GM18508 (cell line): ENCODE measurements around the gene TXNRD2.

Experiments
- ATAC-seq: cut with Tn5 transposase; IDR thresholded peaks from one replicate; pipeline ENCODE4 v1.9.1; 2021; ENCODE audit warnings: moderate number of reproducible peaks; ENCODE audit not compliant: insufficient read depth, unreplicated experiment

Gene TXNRD2

DNA sequence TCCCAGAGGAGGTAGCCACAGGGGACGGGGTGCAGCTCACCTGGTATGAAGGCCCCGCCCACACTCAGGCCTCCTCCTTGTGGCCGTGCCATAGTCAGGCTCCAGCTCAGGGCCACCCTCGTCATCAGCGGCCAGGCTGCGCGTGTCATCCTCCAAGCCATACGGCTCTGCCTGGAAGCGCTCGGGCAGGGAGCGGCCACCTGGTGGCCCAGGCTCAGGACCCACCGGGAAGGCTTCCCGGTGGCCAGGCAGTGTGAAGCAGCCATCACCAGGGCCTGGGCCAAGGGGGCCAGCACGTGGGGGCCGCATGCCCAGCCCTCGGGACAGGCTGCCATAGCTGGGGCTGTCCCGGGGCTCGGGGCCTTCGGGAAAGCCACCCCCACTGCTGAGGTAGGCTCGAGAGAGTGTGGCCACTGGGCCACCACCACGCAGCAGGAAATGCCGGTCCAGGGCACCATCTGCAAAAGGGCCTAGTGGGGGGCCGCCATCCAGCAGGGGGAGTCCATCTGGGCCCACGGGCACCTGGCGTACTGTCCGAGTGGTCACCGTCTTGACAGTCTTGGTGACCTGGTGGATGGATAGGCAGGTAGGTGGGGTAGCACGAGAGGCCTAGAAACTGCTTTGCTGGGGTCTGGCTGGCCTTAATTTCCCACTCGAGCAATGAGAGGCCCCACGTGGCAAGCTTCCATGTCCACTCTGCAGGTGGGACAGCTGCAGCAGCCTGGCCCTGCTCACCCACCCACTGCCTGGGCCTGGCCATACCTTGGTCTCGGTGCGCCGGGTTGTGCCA, 39.7 kb upstream of the TXNRD2 start:
- no peak for ATAC-seq

DNA sequence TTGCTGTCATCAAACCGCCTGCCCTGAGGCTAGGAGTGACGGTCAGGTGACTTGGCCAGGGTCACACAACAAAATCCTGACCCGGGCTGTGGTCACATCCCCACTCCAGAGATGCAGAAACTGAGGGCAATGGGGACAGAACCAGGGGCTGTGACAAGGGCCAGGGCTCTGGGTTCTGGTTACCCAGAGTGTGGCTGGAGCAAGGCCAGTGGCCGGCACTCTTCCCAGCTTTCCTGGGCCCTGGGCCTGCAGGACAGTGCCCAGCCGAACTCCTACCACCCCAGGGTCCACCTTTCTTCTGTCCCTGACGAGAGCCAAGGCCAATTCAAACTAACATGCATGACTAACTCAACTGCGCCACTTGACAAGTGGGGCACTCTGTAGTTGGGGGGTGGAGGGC, 39.1 kb upstream of the TXNRD2 start:
- no peak for ATAC-seq

DNA sequence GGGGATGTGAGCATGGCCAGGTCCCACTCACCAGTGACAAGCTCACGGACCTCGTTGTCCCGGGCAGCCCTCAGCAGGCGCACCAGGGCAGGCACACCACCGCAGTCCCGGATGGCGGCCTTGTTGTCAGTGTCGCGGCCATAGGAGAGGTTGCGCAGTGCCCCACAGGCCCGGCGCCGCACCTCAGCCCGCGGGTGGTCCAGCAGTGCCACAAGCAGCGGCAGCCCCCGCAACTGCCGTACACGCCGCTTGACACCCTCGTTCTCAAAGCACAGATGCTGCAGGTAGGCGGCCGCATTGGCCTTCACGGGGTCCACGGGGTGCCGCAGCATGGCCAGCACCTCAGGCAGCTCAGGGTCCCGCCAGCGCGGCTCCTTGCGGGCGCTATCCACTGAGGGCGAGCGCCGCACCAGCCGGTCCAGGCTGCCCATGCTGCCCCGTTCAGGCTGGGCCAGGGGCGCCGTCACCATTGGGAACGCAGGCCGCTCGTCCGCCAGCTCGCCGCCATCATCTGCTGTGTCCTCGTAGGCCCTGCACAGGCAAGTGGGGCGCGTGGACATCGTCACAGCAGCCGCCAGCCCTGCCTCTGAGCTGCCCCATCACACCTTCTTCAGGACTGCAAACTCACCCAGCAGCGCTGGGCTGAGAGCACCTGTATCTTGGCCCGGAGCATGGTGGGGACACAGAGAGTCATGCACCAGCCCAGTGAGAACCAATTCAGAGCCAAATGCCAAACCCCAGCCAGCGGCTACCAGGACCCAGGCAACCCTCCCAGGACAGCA, 38.3 kb upstream of the TXNRD2 start:
- no peak for ATAC-seq

DNA sequence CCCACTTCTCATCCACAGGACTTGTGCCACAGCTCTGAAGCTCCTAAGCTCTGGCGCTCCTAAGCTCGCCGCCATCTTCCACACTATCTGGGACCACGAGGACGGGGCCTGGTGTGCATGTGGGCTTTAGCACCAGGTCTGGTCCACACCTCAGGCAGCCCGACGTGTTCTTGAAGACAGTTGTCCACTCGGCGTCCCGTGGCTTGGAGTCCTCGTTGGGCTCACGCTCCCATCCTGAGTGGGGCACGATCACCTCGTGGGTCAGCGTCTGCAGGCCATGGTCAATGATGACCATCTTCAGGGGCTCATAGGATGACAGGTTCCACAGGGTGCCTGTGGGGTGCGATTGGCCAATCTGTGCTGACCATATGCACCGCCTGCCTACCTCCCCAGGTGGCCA, 37.1 kb upstream of the TXNRD2 start:
- ATAC-seq = no peak

GRCh38 chr22:19977296-19978243, 36.0 kb upstream of the TXNRD2 start:
- no peak for ATAC-seq

DNA sequence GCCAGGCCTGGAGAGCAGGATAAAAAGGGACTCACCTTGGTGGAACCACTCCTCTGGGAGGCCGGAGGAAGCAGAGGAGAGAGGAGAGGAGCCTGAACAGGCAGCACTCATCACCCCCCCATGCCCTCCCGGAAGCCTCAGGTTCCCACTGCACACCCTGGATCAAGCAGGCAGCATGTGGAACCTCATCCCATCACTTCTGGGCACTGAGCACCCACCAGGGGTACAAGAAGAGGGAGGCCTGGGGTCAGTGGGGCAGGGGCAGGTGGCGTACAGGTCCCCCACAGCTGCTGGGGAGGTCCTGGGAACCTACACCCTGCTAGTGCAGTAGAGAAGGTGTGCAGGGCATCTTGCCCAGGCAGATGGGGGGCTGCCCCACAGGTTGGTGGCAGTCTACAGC, 35.1 kb upstream of the TXNRD2 start:
- ATAC-seq = no peak

DNA sequence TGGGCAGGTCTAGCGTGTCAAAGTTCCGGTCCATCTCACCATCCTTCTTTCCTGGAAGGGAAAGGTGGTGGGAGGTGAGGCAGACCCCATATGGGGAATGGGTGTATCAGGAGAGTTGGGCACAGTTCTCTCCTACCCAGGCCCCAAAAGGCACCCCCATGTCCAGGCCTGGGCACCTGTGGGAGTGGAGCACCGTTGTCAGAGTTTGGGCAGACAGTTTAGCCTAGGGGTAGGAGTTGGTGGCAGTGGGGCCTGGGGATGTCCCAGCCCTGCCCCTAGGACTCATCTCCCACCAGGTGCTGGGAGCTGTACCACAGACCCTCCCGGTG, 34.1 kb upstream of the TXNRD2 start:
- ATAC-seq = no peak

GRCh38 chr22:19974935-19975706, 33.5 kb upstream of the TXNRD2 start:
- ATAC-seq = no peak

DNA sequence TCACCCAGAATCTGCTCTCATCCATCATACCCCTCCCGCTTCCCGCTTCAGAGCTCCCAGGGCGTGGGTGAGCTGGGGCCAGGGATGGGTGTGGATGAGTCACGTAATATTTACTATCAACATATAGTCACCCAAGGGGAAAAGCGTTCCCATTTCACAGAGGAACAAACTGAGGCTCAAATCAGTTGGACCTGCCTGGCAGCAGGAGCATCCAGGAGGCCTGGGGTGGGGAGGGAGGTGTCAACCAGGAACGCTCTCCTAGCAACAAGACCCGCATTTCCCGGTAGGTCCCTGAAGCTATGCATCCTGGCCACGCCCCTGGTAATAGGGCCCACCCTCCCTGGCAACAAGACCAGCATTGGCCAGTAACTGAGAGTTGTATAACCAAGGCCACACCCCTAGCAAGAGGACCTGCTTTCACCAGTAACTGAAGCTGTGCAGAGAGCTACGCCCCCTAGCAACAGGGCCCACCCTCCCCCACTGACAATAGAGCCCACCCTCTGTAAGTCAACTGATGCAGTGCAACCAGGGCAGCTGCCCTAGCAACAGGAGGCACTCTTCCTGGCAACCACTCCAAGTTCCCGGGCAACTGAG, 32.7 kb upstream of the TXNRD2 start:
- ATAC-seq = no peak

DNA sequence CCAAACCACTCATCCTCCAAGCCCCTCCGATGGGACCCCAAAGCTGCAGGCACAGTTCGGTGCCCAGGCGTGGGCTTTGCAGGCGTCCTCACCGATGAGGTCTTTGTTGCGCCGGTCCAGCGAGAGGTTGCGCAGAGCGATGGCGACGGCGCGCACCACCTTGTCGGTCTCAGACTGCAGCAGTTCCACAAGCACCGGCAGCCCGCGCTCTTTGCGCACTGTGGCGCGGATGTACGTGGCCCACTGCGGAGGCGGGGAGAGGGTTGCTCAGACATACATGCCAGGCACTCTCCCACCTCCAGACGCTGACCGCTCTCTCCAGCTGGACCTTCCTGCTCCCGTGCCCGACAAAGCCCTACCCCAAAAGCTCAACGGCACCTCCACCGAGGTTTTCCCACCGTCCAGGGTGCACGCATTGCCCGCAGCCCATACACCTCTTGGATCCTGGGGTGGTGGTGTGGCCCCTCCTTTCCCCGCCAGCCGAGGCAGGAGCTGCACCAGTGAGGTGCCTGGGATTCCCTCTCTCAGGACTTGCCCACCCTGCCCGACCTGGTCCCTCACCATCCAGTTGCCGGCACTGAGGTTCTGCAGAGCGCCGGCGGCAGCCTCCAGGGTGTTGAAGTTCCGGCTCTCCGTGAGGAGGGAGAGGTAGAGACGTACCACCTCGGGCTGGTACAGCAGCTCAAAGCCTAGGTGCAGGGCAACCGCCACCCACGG, 32.1 kb upstream of the TXNRD2 start:
- ATAC-seq = no peak

GRCh38 chr22:19972652-19973550, 31.3 kb upstream of the TXNRD2 start:
- ATAC-seq = no peak

GRCh38 chr22:19972251-19972650, 30.6 kb upstream of the TXNRD2 start:
- no peak for ATAC-seq

- ATAC-seq = no peak
These were observed 29.9 kb upstream of the TXNRD2 start for GRCh38 chr22:19971276-19972124.

- ATAC-seq = no peak
These were observed 29.1 kb upstream of the TXNRD2 start for GRCh38 chr22:19970479-19971275.

DNA sequence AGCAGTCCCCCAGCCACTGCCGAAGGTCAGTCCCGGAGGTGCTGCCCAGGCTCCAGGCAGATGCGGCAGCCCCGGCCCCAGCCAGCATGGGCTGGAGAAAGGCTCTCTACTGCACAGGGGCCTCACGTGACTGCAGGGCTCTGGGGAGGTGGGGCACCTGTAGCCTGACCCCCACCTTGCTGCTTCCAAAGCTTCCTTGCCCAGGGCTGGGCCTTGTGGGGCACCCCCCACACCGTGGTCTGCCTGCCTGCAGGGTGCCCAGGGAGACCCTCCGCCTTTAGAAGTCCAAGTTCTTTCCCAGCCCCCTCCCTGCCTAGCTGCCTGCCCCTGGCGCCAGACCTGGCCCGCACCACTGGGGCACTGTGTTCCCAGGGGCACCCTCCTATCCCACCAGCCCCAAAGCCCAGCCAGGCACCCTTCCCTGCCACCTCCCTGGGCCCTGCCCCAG, 28.4 kb upstream of the TXNRD2 start:
- no peak for ATAC-seq
